BLaER1 (cell line): ENCODE measurements around the gene CUX1.
A peak's percentile ranks its signal among the peaks of the same experiment; 100 is the strongest.
"Not testable (repeated sequence)": the region's sequence is repeated elsewhere in the genome, so short reads cannot be mapped to it uniquely, and the experiment has no call there.

Experiments
- H3K27ac ChIP-seq: shearing (Covaris generic); formaldehyde crosslinking; 2 replicates; pipeline ENCODE4 v1.8.1; 2022
- H3K27me3 ChIP-seq: shearing (Covaris generic); formaldehyde crosslinking; 2 replicates; pipeline ENCODE4 v1.8.1; 2022
- H3K36me3 ChIP-seq: shearing (Covaris generic); formaldehyde crosslinking; 2 replicates; pipeline ENCODE4 v1.8.1; 2022
- H3K4me1 ChIP-seq: shearing (Covaris generic); formaldehyde crosslinking; 2 replicates; pipeline ENCODE4 v1.8.1; 2022
- H3K4me2 ChIP-seq: shearing (Covaris generic); formaldehyde crosslinking; 2 replicates; pipeline ENCODE4 v1.8.1; 2022
- H3K4me3 ChIP-seq: shearing (Covaris generic); formaldehyde crosslinking; 2 replicates; pipeline ENCODE4 v1.8.1; 2022
- H3K9ac ChIP-seq: shearing (Covaris generic); formaldehyde crosslinking; 2 replicates; pipeline ENCODE4 v1.8.1; 2022
- H3K9me3 ChIP-seq: shearing (Covaris generic); formaldehyde crosslinking; 2 replicates; pipeline ENCODE4 v1.8.1; 2022
- H4K20me1 ChIP-seq: shearing (Covaris generic); formaldehyde crosslinking; 2 replicates; pipeline ENCODE4 v1.8.1; 2022
- Cebpa-rat ChIP-seq: shearing (Covaris generic); IDR thresholded peaks from 2 replicates; pipeline ENCODE4 v1.8.1; 2022

CUX1 gene

GRCh38 chr7:101848208-101848951, 31.0 kb downstream of the CUX1 start:
- H3K9me3 ChIP-seq = peaks cover 61% of the 10 kb centered on the region
- peaks cover 68% of the 10 kb centered on the region for H3K36me3 ChIP-seq
- peaks cover 23% of the 10 kb centered on the region for H3K4me1 ChIP-seq
- TF ChIP-seq Cebpa-rat = no peak
- H3K27ac ChIP-seq = no peak overlapping the region
- H3K9ac ChIP-seq = no peak overlapping the region
- no peaks in the 10 kb centered on the region for H3K27me3 ChIP-seq
- H4K20me1 ChIP-seq = peaks cover 97% of the 10 kb centered on the region
- no peak overlapping the region for H3K4me2 ChIP-seq
- no peak overlapping the region for H3K4me3 ChIP-seq

DNA sequence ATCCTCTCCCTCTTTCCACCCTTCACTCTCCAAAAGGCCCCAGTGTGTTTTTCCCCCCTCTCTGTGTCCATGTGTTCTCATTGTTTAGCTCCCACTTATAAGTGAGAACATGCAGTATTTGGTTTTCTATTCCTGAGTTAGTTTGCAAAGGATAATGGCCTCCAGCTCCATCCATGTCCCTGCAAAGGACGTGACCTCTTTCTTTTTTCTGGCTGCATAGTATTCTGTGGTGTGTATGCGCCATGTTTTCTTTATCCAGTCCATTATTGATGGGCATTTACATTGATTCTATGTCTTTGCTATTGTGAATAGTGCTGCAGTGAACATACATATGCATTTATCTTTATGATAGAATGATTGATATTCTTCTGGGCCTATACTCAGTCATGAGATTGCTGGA, 31.9 kb downstream of the CUX1 start:
- Histone ChIP-seq H4K20me1 (peaks cover 100% of the 10 kb centered on the region), H3K36me3 (peaks cover 60% of the 10 kb centered on the region), H3K4me1 (peaks cover 33% of the 10 kb centered on the region), H3K9me3 (peaks cover 54% of the 10 kb centered on the region)
- H3K9ac ChIP-seq, H3K4me3 ChIP-seq, H3K27me3 ChIP-seq, H3K27ac ChIP-seq, H3K4me2 ChIP-seq: not testable (repeated sequence)

GRCh38 chr7:101852364-101852763, 34.9 kb downstream of the CUX1 start:
- H3K27me3 ChIP-seq, H3K27ac ChIP-seq, H3K4me3 ChIP-seq, H3K9ac ChIP-seq: not testable (repeated sequence)
- H3K36me3 ChIP-seq = peaks cover 31% of the 10 kb centered on the region
- H4K20me1 ChIP-seq = peaks cover 87% of the 10 kb centered on the region
- H3K4me2 ChIP-seq = peak overlapping the region; percentile 99; the same call in 1 of the 2 replicates
- peaks cover 23% of the 10 kb centered on the region for H3K9me3 ChIP-seq
- peaks cover 55% of the 10 kb centered on the region for H3K4me1 ChIP-seq

GRCh38 chr7:101853684-101854083, 36.3 kb downstream of the CUX1 start:
- no peak for TF ChIP-seq Cebpa-rat
- peaks cover 68% of the 10 kb centered on the region for H3K4me1 ChIP-seq
- H3K27ac ChIP-seq = peak overlapping the region; percentile 86
- peak overlapping the region; percentile 99 for H3K4me2 ChIP-seq
- no peaks in the 10 kb centered on the region for H3K27me3 ChIP-seq
- peaks cover 18% of the 10 kb centered on the region for H3K36me3 ChIP-seq
- H3K4me3 ChIP-seq = 0 out of 2 replicates have a peak overlapping the region, but pooled peaks have one; percentile 11
- H3K9ac ChIP-seq = peak overlapping the region; percentile 16; the same call in 1 of the 2 replicates
- peaks cover 10% of the 10 kb centered on the region for H3K9me3 ChIP-seq
- H4K20me1 ChIP-seq = peaks cover 78% of the 10 kb centered on the region

DNA sequence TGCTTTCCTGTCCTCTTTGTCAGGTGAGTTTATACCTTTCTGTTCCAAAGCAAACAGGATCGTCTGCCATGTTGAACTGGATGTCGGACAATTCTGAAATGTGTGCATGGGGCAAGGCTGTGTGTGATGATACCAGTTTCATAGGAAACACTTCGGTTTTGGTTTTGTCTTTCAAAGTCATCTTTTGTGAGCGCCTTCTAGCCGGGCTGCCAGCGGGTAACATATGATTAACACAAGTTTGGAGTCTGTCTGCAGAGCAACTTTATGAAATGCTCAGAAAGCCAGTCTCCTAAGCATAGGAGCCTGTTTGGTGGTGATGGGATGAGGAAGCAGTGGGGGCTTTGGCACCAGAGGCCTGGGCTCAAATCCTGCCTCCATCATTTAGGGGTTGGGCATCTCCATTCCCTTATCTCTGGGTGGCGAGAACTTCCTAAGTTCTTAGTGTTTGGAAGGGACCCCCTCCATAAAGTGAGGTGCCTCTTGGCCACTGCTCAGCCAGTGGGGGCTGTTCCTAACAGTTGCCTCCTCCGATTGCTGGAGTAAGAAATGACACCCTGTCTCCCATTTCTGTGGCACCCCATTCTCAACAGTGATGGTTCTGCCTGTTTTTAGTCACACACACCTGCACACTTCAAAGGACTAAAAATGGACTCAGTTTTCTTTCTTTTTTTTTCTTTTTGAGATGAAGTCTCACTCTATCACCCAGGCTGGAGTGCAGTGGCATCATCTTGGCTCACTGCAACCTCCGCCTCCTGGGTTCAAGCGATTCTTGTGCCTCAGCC, 36.8 kb downstream of the CUX1 start:
- Histone ChIP-seq H3K4me1 (peaks cover 74% of the 10 kb centered on the region), H3K9me3 (peaks cover 4% of the 10 kb centered on the region), H3K4me3 (peak overlapping the region; percentile 11; the same call in 1 of the 2 replicates), H3K4me2 (peak overlapping the region; percentile 99), H3K9ac (peak overlapping the region; percentile 16), H3K27me3 (no peaks in the 10 kb centered on the region), H3K36me3 (peaks cover 13% of the 10 kb centered on the region), H3K27ac (peak overlapping the region; percentile 86), H4K20me1 (peaks cover 76% of the 10 kb centered on the region)
- TF ChIP-seq Cebpa-rat = no peak

DNA sequence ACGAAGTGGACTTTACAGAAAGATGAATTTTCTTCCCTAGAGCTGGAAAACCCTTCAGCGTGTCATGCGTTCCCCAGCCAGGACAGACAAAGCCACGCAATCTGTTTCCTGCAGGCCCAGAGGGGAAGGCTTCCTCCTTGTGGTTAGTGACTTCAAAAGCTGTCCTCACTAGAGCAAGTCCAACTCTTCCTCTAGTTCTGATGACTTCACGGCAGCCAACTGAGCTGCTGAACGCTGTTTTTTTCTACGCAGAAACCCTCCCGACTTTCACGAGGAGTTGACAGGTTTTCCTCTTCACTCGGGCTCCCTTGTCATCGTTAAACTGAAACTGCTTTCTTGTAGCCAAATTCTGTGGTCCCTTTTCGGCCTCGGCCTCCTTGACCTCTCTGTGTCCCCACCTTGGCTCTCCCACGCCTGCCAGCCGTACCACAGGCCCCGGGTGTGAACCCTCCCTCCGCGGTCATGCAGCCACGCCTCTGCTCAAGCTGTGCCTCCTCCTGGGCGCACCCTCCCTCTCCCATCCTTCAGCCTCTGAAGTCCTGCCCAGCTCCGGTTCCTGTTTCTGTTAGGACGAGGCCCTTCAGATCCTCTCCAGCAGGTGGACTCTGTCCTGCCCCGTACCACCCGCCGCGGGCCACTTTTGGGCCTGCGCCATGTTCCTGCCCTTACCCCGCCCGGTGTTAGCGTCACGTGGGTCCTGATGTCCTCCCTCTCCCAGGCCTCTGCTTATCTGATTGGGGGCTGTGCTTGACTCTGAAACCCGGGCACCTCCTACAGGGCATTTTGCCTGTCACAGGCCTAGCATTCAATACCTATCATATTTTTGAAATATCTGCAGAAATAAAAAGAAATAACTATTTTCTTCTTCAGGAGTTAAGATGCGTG, 39.3 kb downstream of the CUX1 start:
- peak overlapping the region; percentile 99 for H3K4me2 ChIP-seq
- H3K4me1 ChIP-seq = peaks cover 92% of the 10 kb centered on the region
- H4K20me1 ChIP-seq = peaks cover 65% of the 10 kb centered on the region
- no peaks in the 10 kb centered on the region for H3K36me3 ChIP-seq
- no peaks in the 10 kb centered on the region for H3K27me3 ChIP-seq
- TF ChIP-seq Cebpa-rat = no peak
- peak overlapping the region; percentile 86 for H3K27ac ChIP-seq
- no peaks in the 10 kb centered on the region for H3K9me3 ChIP-seq
- H3K4me3 ChIP-seq = peak overlapping the region; percentile 59
- peak overlapping the region; percentile 83 for H3K9ac ChIP-seq

DNA sequence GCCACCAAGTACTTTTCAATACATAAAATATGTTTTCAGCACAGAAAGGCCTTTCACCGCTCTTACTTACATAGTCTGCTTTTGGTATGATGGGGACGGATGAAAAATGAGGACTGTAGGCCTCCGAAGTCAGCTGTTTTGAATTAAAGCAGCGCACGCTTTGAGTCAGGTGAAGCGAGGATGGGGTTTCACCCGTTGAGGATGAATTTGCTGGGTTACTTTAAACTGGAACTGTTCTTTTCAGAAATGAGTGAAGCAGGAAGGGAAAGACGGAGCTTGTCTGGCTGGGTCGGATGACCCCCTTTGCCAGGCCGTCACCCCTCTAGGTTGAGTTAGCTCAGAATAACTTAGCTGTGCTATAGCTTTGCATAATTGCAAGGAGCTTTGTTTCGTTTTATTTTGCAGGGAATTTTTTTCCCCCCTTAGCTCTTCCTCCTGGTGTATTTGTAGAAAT, 40.0 kb downstream of the CUX1 start:
- Histone ChIP-seq H3K9me3 (no peaks in the 10 kb centered on the region), H3K27me3 (no peaks in the 10 kb centered on the region), H3K36me3 (peaks cover 4% of the 10 kb centered on the region; the same call in 1 of the 2 replicates), H3K9ac (peak overlapping the region; percentile 83), H3K4me3 (peak overlapping the region; percentile 59), H4K20me1 (peaks cover 65% of the 10 kb centered on the region), H3K4me1 (peaks cover 92% of the 10 kb centered on the region), H3K27ac (peak overlapping the region; percentile 86), H3K4me2 (peak overlapping the region; percentile 99)
- TF ChIP-seq Cebpa-rat = no peak

DNA sequence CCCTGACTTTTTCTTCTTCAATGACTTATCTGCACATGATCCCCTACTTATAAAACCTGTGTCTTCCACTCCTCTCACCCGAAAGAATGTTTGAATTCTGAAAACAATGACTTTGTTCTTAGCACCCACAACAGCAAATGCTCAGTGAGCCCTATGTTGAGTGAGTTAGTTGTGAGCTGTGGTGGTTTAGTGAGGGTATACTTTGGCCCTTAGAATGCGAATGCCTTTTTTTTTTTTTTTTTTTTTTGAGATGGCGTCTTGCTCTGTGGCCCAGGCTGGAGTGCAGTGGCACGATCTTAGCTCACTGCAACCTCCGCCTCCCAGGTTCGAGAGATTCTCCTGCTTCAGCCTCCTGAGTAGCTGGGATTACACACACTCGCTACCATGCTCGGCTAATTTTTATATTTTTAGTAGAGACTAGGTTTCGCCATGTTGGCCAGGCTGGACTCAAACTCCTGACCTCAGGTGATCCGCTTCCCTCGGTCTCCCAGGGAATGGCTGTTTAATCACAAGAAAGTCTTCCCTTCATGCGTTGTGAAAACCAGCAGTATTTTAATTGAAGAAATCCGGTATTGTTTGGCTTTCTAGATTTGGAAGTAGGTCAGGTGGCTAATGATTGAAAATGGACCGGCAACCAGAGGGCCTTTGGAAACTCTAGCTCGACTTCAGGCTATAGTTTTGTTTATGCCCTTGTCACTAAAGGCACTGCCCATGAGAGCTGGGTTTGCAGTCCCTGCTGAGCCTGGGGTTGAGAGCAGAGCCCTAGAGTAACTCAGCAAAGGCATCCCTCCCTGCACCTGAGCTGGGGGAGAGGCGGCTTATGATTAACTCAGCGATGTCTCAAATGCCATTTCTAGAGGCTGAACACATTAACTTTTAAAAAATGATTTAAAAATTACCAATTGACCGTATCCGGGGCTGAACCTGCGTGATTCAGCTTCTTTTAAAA, 41.3 kb downstream of the CUX1 start:
- Histone ChIP-seq H3K4me2 (peak overlapping the region; percentile 99), H3K4me1 (peaks cover 92% of the 10 kb centered on the region), H4K20me1 (peaks cover 61% of the 10 kb centered on the region), H3K27ac (peak overlapping the region; percentile 86), H3K27me3 (no peaks in the 10 kb centered on the region), H3K9ac (peak overlapping the region; percentile 83), H3K36me3 (peaks cover 9% of the 10 kb centered on the region; the same call in 1 of the 2 replicates), H3K9me3 (no peaks in the 10 kb centered on the region), H3K4me3 (no peak overlapping the region)
- TF ChIP-seq Cebpa-rat = no peak
